ENCODE results near the gene SRPK3.

The SRPK3 gene

GRCh38 chrX:153780678-153781427 is at the start of gene SRPK3:
SRPK3 (plus strand) TSS chrX:153781041; CDS start chrX:153781087, 46 bp downstream.
- Histone ChIP-seq H3K9ac (ENCODE audit: low read length) (no peak within 1 kb of the TSS), H3K9me3 (ENCODE audit: low read length) (no peaks in the 10 kb centered on the region), H3K27me3 (ENCODE audit: insufficient read depth, low read length) (no peaks in the 10 kb centered on the region), H3K9me2 (ENCODE audit: low read depth, low read length) (no peaks in the 10 kb centered on the region), H3K4me2 (ENCODE audit: low read length) (no peak within 1 kb of the TSS), H4K20me1 (ENCODE audit: insufficient read depth, low read length) (no peaks in the 10 kb centered on the region), H3F3A (ENCODE audit: insufficient read depth, low read length) (no peaks in the 10 kb centered on the region), H2AFZ (ENCODE audit: low read length) (no peak within 1 kb of the TSS), H3K79me2 (ENCODE audit: insufficient read depth, low read length) (no peaks in the 10 kb centered on the region), H3K27ac (ENCODE audit: low read depth, low read length, poor library complexity, severe bottlenecking) (no peak within 1 kb of the TSS), H3K4me1 (ENCODE audit: insufficient read depth, low read length, severe bottlenecking) (peaks cover 3% of the 10 kb centered on the region), H3K4me3 (ENCODE audit: low read depth, low read length, poor library complexity, severe bottlenecking) (no peak within 1 kb of the TSS), H3K36me3 (ENCODE audit: insufficient read depth, low read length) (peaks cover 7% of the 10 kb centered on the region; the same call in 1 of the 2 replicates)
- TF ChIP-seq CTCF (IDR thresholded peaks at IDR 0.05; ENCODE audit: low read length): no peak
- no peak for TF ChIP-seq EZH2 (IDR thresholded peaks at IDR 0.05; ENCODE audit: borderline replicate concordance, low read length)

- no peak for TF ChIP-seq EZH2 (IDR thresholded peaks at IDR 0.05; ENCODE audit: borderline replicate concordance, low read length)
- no peak for TF ChIP-seq CTCF (IDR thresholded peaks at IDR 0.05; ENCODE audit: low read length)
- Histone ChIP-seq H3K27ac (ENCODE audit: low read depth, low read length, poor library complexity, severe bottlenecking) (no peak overlapping the region), H3K4me2 (ENCODE audit: low read length) (no peak overlapping the region), H3K9me2 (ENCODE audit: low read depth, low read length) (no peaks in the 10 kb centered on the region), H4K20me1 (ENCODE audit: insufficient read depth, low read length) (no peaks in the 10 kb centered on the region), H3K36me3 (ENCODE audit: insufficient read depth, low read length) (no peaks in the 10 kb centered on the region; the same call in 1 of the 2 replicates), H3K9me3 (ENCODE audit: low read length) (no peaks in the 10 kb centered on the region), H3K9ac (ENCODE audit: low read length) (no peak overlapping the region), H3K4me1 (ENCODE audit: insufficient read depth, low read length, severe bottlenecking) (peaks cover 16% of the 10 kb centered on the region), H3K79me2 (ENCODE audit: insufficient read depth, low read length) (no peaks in the 10 kb centered on the region), H3K4me3 (ENCODE audit: low read depth, low read length, poor library complexity, severe bottlenecking) (no peak overlapping the region), H2AFZ (ENCODE audit: low read length) (no peak overlapping the region), H3K27me3 (ENCODE audit: insufficient read depth, low read length) (no peaks in the 10 kb centered on the region), H3F3A (ENCODE audit: insufficient read depth, low read length) (no peaks in the 10 kb centered on the region)
Measured at GRCh38 chrX:153731117-153731844, 49.6 kb upstream of the SRPK3 start.

GRCh38 chrX:153731845-153732215 is 49.0 kb upstream of the SRPK3 start:
- Histone ChIP-seq H3K4me3 (ENCODE audit: low read depth, low read length, poor library complexity, severe bottlenecking) (no peak overlapping the region), H3K9me3 (ENCODE audit: low read length) (no peaks in the 10 kb centered on the region), H3F3A (ENCODE audit: insufficient read depth, low read length) (no peaks in the 10 kb centered on the region), H3K79me2 (ENCODE audit: insufficient read depth, low read length) (no peaks in the 10 kb centered on the region), H3K9ac (ENCODE audit: low read length) (no peak overlapping the region), H2AFZ (ENCODE audit: low read length) (no peak overlapping the region), H3K9me2 (ENCODE audit: low read depth, low read length) (no peaks in the 10 kb centered on the region), H3K4me1 (ENCODE audit: insufficient read depth, low read length, severe bottlenecking) (peaks cover 10% of the 10 kb centered on the region), H4K20me1 (ENCODE audit: insufficient read depth, low read length) (no peaks in the 10 kb centered on the region), H3K27ac (ENCODE audit: low read depth, low read length, poor library complexity, severe bottlenecking) (no peak overlapping the region), H3K4me2 (ENCODE audit: low read length) (no peak overlapping the region), H3K36me3 (ENCODE audit: insufficient read depth, low read length) (no peaks in the 10 kb centered on the region; the same call in 1 of the 2 replicates), H3K27me3 (ENCODE audit: insufficient read depth, low read length) (no peaks in the 10 kb centered on the region)
- TF ChIP-seq EZH2 (IDR thresholded peaks at IDR 0.05; ENCODE audit: borderline replicate concordance, low read length) (no peak), CTCF (IDR thresholded peaks at IDR 0.05; ENCODE audit: low read length) (no peak)
